HG02852 (cell line): Measurements from ENCODE around the gene DYNLT1.
A peak's percentile ranks its signal among the peaks of the same experiment; 100 is the strongest.
"Not testable (repeated sequence)": the region's sequence is repeated elsewhere in the genome, so short reads cannot be mapped to it uniquely, and the experiment has no call there.

Experiments used
- ATAC-seq: cut with Tn5 transposase; IDR thresholded peaks from one replicate; pipeline ENCODE4 v1.9.1; 2021; ENCODE audit warnings: mild to moderate bottlenecking, moderate library complexity; ENCODE audit not compliant: unreplicated experiment

Gene DYNLT1

DNA sequence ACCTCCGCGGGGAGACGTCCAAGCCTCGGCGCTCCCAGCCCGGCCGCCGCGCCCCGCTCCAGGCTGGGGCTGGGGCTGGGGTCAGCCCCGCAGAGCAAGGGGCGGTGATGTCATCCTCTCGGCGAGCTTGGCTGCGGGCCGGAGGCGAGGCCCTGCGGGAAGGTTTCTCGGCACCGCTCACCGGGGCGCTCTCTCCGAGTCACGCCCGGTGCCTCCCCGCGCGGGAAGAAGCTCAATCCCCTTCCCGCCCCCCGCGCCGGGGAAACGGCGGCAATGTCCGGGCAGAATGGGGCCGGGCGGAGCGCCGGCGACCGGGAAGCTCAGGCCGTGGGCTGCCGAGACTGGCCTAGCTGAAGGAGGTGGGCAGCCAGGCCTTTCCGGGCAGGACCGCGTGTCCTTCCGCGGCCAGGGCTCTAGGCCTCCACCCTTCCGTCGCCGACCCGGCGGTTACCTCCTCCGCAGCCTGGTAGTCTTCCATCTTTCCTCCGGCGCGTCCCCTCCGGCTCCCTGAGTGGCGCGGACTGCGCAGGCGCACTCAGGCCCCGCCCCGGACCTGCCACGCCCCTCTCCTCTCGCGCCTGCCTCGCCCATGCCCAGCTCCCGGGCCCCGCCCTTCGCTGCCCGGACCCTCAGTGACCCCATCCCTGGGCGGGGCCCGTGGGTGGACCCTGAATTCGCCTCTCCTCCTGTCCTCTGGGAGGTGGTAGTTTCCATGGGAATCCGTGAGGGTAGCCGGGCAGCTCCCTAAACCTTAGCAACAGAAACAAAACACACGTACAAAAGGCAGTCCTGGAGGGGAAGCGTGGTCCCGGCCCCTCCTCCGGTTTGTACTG, at the start of gene DYNLT1:
TSS of gene DYNLT1 (minus strand) at position 513 of the 833 bp plus-strand sequence. CDS start at position 478, 35 bp downstream.
- peak; percentile 54 for ATAC-seq

DNA sequence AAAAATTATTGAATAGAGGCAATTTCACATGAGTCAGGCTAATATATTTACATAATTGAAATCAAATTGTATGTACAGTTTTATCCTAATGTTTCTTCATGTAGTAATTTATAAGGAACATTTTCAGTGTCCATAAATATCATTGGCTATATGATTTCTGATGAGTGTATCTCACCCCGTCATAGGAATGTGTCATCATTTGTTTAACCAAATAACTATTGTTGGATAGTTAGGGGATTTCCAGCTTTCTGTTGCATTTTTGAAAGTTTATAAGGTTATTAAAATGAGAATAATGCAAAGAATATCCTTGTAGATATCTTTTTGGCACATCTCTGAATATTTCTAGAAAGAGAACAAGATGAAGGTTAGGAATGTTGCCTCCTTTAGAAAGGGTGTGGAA, 44.3 kb upstream of the DYNLT1 start:
- no peak for ATAC-seq

DNA sequence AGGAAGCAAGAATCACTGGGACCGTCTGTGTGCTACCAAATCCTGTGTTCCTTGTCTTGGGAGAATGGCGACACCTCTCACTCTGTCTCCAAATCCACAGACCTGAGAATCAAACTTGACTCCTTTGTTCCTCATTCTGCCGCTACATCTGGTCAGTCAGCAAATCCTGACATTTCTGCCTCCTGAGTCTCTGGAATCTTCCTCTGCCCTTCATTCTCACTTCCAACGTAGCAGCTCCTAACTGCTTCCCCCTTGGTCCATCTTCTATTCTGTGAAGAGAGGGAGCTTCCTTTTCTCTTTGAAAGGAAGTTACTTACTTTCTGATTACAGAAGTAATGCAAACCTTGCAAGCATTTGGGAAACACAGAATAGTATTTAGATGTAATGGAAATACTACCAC, 43.0 kb upstream of the DYNLT1 start:
- ATAC-seq, result no peak

DNA sequence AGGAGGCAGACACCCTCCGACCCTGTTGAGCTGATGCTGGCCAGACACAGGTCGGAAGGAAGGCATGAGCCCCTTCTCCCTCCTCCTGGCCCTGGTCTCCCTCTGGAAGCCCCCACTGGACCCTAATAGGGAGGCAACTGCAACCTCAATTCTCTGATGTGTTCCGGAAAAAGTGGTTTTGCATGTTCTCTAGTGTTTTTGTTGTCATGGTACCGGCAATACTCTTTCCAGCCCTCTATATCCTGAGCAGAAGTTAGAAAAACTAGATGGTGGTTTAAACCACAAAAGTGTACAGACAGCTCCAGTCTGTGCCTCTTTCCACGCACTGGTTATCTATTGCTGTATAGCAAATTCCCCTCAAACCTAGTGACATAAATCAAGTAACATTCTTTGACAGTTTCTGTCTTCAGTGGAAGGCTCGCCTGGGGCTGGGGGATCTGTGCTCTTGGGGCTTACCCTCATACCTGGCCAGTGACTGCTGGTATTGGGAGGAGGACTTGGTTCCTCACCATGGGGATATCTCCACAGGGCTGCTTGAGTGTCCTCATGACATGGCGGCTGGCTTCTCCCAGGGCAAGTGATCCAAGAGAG, 42.3 kb upstream of the DYNLT1 start:
- ATAC-seq, result peak; percentile 50

GRCh38 chr6:158686311-158686710, 41.8 kb upstream of the DYNLT1 start:
- ATAC-seq, result no peak

GRCh38 chr6:158684745-158685324, 40.3 kb upstream of the DYNLT1 start:
- no peak for ATAC-seq

DNA sequence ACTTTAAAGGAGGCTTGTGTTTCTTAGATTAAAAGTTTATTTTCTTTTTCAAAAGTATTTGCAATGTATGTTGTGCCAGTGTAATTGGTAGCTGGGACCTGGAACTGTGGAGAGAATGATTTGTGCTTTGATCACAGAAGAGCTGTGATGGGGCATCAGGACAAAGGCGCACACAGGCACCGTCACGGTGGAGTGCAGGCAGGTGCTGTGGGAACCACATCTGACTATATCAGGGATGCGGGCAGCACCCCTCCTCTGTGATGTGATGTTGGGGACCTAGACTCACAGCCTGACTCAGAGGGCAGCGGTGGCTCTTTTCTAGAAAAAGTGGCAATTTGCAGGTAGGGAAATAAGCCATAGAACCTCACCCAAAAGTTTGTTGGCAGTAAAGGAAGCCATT, 39.8 kb upstream of the DYNLT1 start:
- no peak for ATAC-seq

DNA sequence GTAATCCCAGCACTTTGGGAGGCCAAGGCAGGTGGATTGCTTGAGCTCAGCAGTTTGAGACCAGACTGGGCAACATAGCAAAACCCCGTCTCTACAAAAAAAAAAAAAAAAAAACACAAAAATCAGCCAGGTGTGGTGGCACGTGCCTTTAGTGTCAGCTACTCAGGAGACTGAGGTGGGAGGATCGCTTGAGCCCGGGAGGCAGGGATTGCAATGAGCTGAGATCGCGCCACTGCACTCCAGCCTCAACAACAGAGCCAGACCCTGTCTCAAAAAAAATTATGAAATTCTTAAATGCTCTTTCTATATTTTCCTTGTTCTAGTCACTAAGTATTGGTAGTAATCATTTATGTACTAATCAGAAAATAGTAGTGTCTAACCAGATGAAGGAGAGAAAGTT, 35.9 kb upstream of the DYNLT1 start:
- no peak for ATAC-seq

- ATAC-seq, result no peak
Observed at GRCh38 chr6:158680015-158680414, 35.5 kb upstream of the DYNLT1 start.

DNA sequence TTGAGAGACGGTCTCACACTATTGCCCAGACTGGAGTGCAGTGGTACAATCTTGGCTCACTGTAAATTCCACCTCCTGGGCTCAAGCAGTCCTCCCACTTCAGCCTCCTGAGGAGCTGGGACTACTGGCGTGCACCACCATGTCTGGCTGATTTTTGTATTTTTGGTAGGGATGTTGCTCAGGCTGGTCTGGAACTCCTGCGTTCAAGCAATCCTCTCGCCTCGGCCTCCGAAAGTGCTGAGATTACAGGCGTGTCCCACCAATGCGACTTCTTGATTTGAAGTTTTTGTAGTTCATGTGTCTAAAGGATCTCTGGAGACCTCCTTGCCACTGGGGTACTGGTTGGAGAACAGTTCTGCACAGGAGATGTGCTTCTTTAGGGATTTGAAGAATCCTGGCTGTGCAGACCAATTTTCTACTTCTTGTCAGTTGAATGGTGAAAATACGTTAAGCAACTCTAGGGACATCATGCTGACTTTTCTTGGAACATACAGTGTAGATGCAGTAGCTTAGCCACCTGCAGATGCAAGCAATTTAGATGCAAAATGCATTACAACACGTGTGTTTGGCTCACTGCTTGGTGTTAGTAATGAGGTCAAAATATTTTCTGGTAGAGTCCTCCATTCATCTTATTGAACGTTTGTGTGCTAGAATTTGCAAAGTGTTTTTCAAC, 33.5 kb upstream of the DYNLT1 start:
- ATAC-seq, result no peak

DNA sequence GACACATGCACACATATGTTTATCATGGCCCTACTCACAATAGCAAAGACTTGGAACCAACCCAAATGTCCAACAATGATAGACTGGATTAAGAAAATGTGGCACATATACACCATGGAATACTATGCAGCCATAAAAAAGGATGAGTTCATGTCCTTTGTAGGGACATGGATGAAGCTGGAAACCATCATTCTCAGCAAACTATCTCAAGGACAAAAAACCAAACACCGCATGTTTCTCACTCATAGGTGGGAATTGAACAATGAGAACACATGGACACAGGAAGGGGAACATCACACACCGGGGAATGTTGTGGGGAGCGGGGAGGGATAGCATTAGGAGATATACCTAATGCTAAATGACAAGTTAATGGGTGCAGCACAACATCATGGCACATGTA, 32.6 kb upstream of the DYNLT1 start:
- not testable (repeated sequence) for ATAC-seq

DNA sequence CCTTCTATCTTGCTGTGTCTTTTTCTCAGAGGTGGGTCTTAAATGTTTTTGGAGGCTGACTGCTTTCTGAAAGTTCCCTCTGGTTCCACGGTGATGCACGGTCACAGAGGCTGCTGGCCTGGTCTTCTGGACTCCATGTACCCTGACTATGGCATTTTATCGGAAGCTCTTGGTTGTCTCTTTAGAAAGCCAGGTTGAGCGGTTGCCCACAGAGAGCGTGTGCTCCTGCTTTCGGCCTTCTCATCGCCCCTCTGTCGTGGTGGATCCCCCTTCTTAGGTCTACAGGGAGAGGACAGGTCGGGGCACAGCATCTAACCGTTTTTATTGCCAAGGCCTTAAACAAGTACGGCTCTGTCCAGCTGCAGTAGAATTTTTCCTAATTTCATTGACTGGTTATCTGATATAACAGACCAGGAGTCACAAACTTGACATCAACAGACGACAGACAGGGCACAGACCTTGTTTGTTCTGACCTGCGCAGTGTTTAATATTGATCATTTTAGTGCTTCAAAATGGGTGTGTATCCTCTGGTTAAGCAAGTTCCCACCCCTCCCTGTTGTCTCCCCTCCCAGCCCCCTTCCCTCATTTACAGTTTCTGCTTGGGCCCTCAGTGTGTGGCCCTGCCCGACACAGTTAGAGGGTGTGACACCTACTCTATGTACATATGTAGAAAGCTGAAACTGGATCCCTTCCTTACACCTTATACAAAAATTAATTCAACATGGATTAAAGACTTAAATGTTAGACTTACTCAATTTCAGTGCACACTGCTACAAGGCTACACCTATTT, 30.0 kb upstream of the DYNLT1 start:
- ATAC-seq, result no peak

GRCh38 chr6:158672726-158673125, 28.2 kb upstream of the DYNLT1 start:
- ATAC-seq, result no peak

DNA sequence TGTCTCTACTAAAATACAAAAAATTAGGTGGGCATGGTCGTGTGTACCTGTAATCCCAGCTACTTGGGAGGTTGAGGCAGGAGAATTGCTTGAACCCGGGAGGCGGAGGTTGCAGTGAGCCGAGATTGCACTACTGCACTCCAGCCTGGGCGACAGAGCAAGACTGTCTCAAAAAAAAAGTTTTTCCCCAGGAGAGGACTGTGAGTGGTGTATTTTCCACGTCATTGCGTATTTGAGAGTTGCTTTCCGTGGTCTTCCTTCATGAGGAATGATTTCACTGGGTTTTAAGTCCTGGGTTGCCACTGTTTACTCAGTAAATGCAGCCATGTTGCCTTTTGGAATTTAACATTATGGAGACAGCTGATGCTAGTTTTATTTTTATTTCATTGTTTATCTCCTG, 27.6 kb upstream of the DYNLT1 start:
- not testable (repeated sequence) for ATAC-seq

DNA sequence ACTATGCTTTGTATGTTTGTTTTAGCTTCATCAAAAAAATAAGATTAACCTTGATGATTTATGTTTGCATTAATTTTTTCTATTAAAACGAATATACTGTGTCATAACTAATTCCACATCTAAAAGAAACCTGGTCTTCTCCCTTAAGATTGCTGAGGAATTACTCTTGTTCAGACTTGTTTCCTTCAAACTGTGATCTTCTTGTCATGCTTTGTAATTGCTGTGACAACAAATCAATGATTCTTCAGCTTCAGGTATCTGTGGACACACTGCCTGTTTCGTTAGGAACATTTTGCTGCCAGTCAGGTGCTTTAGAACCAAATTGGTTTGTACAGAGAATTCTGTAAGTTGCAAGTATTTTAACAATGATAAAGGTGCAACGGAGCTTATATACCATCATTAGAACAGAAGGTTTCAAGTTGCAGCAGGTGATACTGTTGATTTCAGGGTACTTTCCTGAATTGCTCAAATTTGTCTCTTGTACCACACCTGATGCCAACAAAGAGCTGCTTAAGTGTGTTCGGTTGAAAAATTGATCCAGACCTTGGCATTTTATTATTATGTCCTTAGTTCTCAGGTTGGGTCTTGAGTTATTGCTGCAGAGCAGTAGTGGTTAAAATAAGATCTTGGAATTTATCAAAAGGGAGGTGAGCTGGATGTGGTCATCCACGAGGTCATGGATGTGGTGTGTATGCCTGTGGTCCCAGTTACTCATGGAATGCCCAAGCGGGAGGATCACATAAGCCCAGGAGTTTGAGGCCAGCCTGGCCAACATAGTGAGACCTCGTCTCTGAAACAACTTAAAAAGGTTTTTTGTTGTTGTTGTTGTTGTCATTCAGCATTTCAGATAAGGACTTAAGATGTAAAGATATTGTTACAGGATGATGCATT, 24.8 kb upstream of the DYNLT1 start:
- ATAC-seq, result no peak

- ATAC-seq, result no peak
Observed at GRCh38 chr6:158668707-158669103, 24.2 kb upstream of the DYNLT1 start.

- no peak for ATAC-seq
Observed at GRCh38 chr6:158667360-158667981, 22.9 kb upstream of the DYNLT1 start.

DNA sequence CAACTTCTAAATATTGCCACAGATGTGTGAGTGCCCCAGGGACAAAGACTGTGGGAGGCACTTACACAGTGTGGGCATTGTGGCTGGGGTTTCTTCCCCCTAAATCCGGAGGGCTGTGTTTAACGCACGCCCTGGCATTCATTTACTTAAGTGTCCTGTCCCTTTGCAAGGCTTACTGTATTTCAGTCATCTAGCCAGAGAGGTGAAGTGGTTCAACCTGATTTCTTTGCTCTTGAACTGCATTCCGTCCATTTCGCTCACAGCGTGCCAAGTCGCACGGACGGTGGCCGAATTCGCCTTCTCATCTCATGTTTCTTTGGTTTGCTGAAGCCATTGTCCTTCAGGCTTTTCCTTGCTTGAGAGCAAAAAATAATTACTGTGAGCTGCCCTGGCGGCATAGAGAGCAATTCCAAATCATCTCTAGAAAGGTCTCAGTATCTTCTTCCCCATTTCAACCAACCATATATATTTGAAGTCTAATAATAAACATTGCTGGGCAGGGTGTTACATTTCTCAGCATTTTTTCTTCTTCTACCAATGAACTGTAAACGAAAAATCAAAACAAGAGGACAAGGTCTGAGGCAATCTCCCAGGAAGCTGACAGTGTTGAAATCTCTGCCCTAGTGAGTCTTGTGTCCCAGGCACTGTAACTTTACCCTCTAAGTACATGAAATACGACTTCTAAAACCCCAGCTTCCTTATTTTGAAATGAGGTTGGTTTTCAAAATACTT, 22.3 kb upstream of the DYNLT1 start:
- ATAC-seq, result no peak

DNA sequence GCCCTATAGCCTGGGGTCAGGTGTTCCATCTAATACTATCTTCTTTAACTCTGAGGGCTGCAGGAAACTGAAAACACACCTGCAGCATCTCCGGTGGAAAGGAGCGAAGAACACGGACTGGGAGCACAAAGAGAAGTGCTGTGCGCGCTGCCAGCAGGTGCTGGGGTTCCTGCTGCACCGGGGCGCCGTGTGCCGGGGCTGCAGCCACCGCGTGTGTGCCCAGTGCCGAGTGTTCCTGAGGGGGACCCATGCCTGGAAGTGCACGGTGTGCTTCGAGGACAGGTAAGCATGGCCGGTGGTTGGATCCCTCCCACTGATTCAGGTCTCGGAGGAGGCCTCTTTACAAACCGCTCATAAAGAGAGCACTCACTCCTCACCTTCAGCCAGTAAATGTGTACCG, 20.8 kb upstream of the DYNLT1 start:
- ATAC-seq, result no peak
